Activated naive CD8-positive, alpha-beta T cell treated with anti-CD3 and anti-CD28 coated beads for 36 hours (primary cell): ENCODE results near the gene CDKL5. TPM values are rescaled to one million over a fixed set of nuclear protein-coding genes. Genes with fewer than 3 reads are reported as not detected.

ENCODE experiments used
- DNase-seq: peaks from one replicate; pipeline ENCODE4 v3.0.0; 2021
- H3K27ac Mint-ChIP-seq: one replicate; pipeline ENCODE4 v1.8.0; 2022; ENCODE audit warnings: mild to moderate bottlenecking, moderate library complexity, mixed read lengths
- H3K27me3 Mint-ChIP-seq: one replicate; pipeline ENCODE4 v1.8.0; 2022; ENCODE audit warnings: mild to moderate bottlenecking, mixed read lengths
- H3K36me3 Mint-ChIP-seq: one replicate; pipeline ENCODE4 v1.8.0; 2021; ENCODE audit warnings: mild to moderate bottlenecking, mixed read lengths
- H3K4me1 Mint-ChIP-seq: one replicate; pipeline ENCODE4 v1.8.0; 2021; ENCODE audit warnings: mixed read lengths
- H3K4me3 Mint-ChIP-seq: one replicate; pipeline ENCODE4 v1.8.0; 2022; ENCODE audit warnings: mild to moderate bottlenecking, moderate library complexity, mixed read lengths
- H3K9me3 Mint-ChIP-seq: one replicate; pipeline ENCODE4 v1.8.0; 2022; ENCODE audit warnings: mixed read lengths
- total RNA-seq, 2 experiments: library from RNA; stranded (reverse); gene quantifications; one replicate each; pipeline ENCODE4 v1.2.3, GENCODE V29; 2021

CDKL5 gene
- total RNA-seq, 2 experiments from 2014 or later: 0.82 to 1.3 TPM

- no peak for DNase-seq
- no peaks in the 10 kb centered on the region for H3K36me3 Mint-ChIP-seq
- peaks cover 1% of the 10 kb centered on the region for H3K4me1 Mint-ChIP-seq
- H3K27ac Mint-ChIP-seq: no peak overlapping the region
- H3K9me3 Mint-ChIP-seq: no peaks in the 10 kb centered on the region
- no peaks in the 10 kb centered on the region for H3K27me3 Mint-ChIP-seq
- no peak overlapping the region for H3K4me3 Mint-ChIP-seq
These were observed 9.5 kb downstream of the CDKL5 start for GRCh38 chrX:18434896-18435295.

DNA sequence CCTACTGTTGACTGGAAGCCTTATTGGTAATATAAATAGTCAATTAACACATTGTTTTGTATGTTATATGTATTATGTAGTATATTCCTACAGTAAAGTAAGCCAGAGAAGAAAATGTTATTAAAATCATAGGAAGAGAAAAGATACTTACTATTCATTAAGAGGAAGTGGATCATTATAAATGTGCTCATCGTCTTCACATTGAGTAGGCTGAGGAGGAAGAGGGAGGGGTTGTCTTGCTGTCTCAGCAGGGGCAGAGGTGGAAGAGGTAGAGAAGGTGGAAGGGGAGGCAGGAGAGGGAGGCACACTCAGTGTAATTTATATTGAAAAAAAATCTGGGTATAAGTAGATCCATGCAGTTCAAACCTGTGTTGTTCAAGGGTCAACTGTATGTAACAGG, 10.6 kb downstream of the CDKL5 start:
- Mint-ChIP-seq H3K27ac (no peak overlapping the region), H3K36me3 (no peaks in the 10 kb centered on the region), H3K9me3 (no peaks in the 10 kb centered on the region), H3K4me1 (peaks cover 1% of the 10 kb centered on the region), H3K4me3 (no peak overlapping the region), H3K27me3 (no peaks in the 10 kb centered on the region)
- no peak for DNase-seq

- no peaks in the 10 kb centered on the region for H3K27me3 Mint-ChIP-seq
- H3K27ac Mint-ChIP-seq: no peak overlapping the region
- H3K4me3 Mint-ChIP-seq: no peak overlapping the region
- H3K4me1 Mint-ChIP-seq: peaks cover 6% of the 10 kb centered on the region
- no peaks in the 10 kb centered on the region for H3K9me3 Mint-ChIP-seq
- DNase-seq: no peak
- H3K36me3 Mint-ChIP-seq: no peaks in the 10 kb centered on the region
These were observed 15.4 kb downstream of the CDKL5 start for GRCh38 chrX:18440835-18441234.

DNA sequence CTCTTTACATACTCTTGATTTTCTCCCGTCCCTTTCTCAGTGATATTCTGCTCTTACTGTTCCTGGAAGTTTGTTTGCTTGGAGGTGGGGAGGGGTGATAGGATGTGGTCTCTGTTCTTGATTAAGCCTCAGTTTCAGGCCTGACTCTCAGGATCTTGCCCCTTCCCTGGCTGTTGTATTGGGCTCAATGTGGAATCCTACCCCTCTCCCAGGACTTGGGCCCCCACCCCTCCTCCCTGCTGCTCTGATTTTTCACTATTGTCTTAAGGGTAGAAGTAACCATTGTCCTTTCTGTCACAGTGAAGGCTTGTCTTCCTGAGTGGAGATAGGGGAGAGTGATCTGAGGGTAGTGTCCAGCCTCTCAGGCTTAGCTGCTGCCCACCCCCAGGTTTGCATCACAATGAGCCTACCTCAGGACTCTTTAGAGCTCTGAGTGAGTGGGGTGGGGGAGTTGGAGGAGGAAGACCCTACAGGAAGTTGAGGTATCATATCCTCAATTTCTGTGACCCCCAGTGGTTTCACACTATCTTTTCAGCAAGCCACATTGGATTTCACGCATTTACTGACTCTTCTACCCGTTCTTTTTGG, 16.5 kb downstream of the CDKL5 start:
- Mint-ChIP-seq H3K4me1 (peaks cover 5% of the 10 kb centered on the region), H3K9me3 (no peaks in the 10 kb centered on the region), H3K27ac (no peak overlapping the region), H3K36me3 (no peaks in the 10 kb centered on the region), H3K27me3 (no peaks in the 10 kb centered on the region), H3K4me3 (no peak overlapping the region)
- no peak for DNase-seq

DNA sequence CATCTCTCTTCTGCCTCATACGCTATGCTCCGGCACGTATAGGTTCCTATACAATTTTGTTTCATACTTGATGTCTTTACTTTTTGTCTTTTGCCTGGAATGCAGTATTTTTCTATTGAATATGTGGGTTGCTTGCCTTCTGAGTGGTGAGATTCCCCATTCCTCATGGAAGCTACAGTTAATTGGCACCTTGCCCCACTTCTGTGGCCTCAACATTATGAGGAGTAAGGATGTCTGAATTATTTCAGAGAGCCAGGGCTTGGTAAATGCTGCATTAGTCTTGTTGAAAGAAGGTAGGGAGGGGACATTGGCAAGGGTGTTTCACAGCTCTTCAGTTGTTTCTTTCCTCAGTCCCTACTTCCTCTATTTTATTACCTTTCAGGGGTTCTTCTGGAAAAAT, 23.0 kb downstream of the CDKL5 start:
- Mint-ChIP-seq H3K4me1 (no peaks in the 10 kb centered on the region), H3K4me3 (no peak overlapping the region), H3K27me3 (no peaks in the 10 kb centered on the region), H3K36me3 (no peaks in the 10 kb centered on the region), H3K9me3 (no peaks in the 10 kb centered on the region), H3K27ac (no peak overlapping the region)
- no peak for DNase-seq

GRCh38 chrX:18449236-18449635, 23.8 kb downstream of the CDKL5 start:
- no peaks in the 10 kb centered on the region for H3K27me3 Mint-ChIP-seq
- no peaks in the 10 kb centered on the region for H3K36me3 Mint-ChIP-seq
- no peaks in the 10 kb centered on the region for H3K9me3 Mint-ChIP-seq
- H3K4me3 Mint-ChIP-seq: no peak overlapping the region
- H3K27ac Mint-ChIP-seq: no peak overlapping the region
- H3K4me1 Mint-ChIP-seq: no peaks in the 10 kb centered on the region
- DNase-seq: no peak

DNA sequence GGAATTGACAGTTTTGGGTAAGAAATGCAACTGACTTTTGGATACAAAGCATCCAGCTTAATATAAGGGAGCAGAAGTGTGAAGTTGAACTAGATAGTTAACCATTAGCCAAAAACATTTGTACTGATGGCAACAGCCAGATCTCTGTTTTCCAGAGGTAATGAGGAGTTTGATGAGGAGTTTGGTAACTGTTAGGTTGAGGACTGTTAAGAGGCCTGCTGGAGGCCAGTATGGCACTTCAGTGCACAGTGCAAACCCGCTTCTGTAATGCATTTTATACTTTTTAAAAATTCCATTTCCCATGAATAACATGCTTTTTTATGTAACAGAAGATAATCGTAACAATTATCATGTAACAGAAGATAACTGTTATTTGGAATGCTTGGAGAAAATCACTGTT, 30.0 kb downstream of the CDKL5 start:
- H3K27ac Mint-ChIP-seq: no peak overlapping the region
- no peaks in the 10 kb centered on the region for H3K9me3 Mint-ChIP-seq
- no peaks in the 10 kb centered on the region for H3K36me3 Mint-ChIP-seq
- H3K27me3 Mint-ChIP-seq: no peaks in the 10 kb centered on the region
- H3K4me1 Mint-ChIP-seq: peaks cover 2% of the 10 kb centered on the region
- no peak overlapping the region for H3K4me3 Mint-ChIP-seq
- no peak for DNase-seq

- Mint-ChIP-seq H3K36me3 (no peaks in the 10 kb centered on the region), H3K27me3 (no peaks in the 10 kb centered on the region), H3K27ac (no peak overlapping the region), H3K4me1 (peaks cover 2% of the 10 kb centered on the region), H3K4me3 (no peak overlapping the region), H3K9me3 (no peaks in the 10 kb centered on the region)
- no peak for DNase-seq
These were observed 31.6 kb downstream of the CDKL5 start for GRCh38 chrX:18457000-18457399.

- peaks cover 2% of the 10 kb centered on the region for H3K4me1 Mint-ChIP-seq
- no peaks in the 10 kb centered on the region for H3K36me3 Mint-ChIP-seq
- no peak for DNase-seq
- no peak overlapping the region for H3K27ac Mint-ChIP-seq
- no peaks in the 10 kb centered on the region for H3K27me3 Mint-ChIP-seq
- H3K9me3 Mint-ChIP-seq: no peaks in the 10 kb centered on the region
- H3K4me3 Mint-ChIP-seq: no peak overlapping the region
These were observed 36.0 kb downstream of the CDKL5 start for GRCh38 chrX:18461431-18461830.

DNA sequence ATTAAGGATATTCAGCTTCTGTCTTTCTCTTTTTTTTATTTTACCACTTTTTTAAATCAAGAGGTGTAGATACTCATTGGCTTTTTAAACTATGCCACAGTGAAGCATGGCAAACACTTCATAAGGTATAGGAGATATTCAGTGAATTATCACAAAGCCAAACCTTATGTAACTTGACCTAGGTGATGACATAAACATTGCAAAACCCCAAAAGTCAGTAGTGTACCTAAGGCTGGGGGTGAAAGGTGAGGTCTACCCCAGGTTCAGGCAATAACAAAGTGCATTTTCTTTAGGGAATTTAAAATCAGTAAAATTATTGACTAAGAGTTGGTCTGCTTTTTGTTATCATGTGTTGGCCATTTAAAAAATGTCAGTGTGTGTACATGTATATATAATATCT, 39.1 kb downstream of the CDKL5 start:
- Mint-ChIP-seq H3K4me3 (no peak overlapping the region), H3K9me3 (no peaks in the 10 kb centered on the region), H3K4me1 (no peaks in the 10 kb centered on the region), H3K27me3 (no peaks in the 10 kb centered on the region), H3K27ac (no peak overlapping the region), H3K36me3 (no peaks in the 10 kb centered on the region)
- DNase-seq: no peak

DNA sequence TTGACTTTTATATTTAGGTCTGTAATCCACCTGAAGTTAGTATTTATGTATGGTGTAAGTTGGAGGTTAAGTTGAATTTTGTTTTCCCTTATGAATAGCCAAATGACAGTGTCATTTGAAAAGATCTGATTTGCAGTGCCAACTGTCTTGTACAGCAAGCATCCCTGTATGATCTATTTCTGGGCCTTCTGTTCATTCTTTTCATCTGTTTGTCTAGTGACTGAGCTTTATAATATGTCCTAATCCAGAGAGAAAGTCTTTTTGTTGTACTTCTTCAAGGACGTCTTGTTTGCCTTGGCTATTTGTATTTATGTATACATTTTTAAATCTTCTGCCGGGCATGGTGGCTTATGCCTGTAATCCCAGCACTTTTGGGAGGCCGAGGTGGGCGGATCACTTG, 39.6 kb downstream of the CDKL5 start:
- Mint-ChIP-seq H3K36me3 (no peaks in the 10 kb centered on the region), H3K27ac (no peak overlapping the region), H3K4me1 (no peaks in the 10 kb centered on the region), H3K27me3 (no peaks in the 10 kb centered on the region), H3K9me3 (no peaks in the 10 kb centered on the region), H3K4me3 (no peak overlapping the region)
- DNase-seq: no peak

- H3K4me3 Mint-ChIP-seq: no peak overlapping the region
- no peaks in the 10 kb centered on the region for H3K4me1 Mint-ChIP-seq
- no peaks in the 10 kb centered on the region for H3K36me3 Mint-ChIP-seq
- no peak overlapping the region for H3K27ac Mint-ChIP-seq
- no peak for DNase-seq
- no peaks in the 10 kb centered on the region for H3K9me3 Mint-ChIP-seq
- no peaks in the 10 kb centered on the region for H3K27me3 Mint-ChIP-seq
These were observed 43.2 kb downstream of the CDKL5 start for GRCh38 chrX:18468599-18468998.

DNA sequence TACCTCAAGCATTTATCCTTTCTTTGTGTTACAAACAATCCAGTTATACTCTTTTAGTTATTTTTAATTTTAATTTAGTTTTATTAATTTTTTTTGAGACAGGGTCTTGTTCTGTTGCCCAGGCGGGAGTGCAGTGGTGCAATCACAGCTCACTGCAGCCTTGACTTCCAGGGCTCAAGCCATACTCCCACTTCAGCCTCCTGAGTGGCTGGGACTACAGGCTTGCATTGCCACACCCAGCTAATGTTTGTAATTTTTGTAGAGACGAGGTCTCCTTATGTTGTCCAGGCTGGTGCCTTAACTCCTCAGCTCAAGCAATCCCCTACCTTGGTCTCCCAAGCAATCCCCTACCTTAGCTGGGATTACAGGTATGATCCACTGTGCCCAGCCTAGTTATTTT, 45.9 kb downstream of the CDKL5 start:
- no peak for DNase-seq
- Mint-ChIP-seq H3K27me3 (no peaks in the 10 kb centered on the region), H3K9me3 (no peaks in the 10 kb centered on the region), H3K4me1 (no peaks in the 10 kb centered on the region), H3K36me3 (peaks cover 2% of the 10 kb centered on the region), H3K27ac (no peak overlapping the region), H3K4me3 (no peak overlapping the region)

GRCh38 chrX:18490806-18491555, 65.6 kb downstream of the CDKL5 start:
- DNase-seq: no peak
- Mint-ChIP-seq H3K36me3 (no peaks in the 10 kb centered on the region), H3K27me3 (no peaks in the 10 kb centered on the region), H3K27ac (no peak overlapping the region), H3K4me1 (peaks cover 2% of the 10 kb centered on the region), H3K4me3 (no peak overlapping the region), H3K9me3 (no peaks in the 10 kb centered on the region)

- H3K4me1 Mint-ChIP-seq: peaks cover 2% of the 10 kb centered on the region
- no peaks in the 10 kb centered on the region for H3K9me3 Mint-ChIP-seq
- no peak for DNase-seq
- no peak overlapping the region for H3K4me3 Mint-ChIP-seq
- no peak overlapping the region for H3K27ac Mint-ChIP-seq
- H3K27me3 Mint-ChIP-seq: no peaks in the 10 kb centered on the region
- no peaks in the 10 kb centered on the region for H3K36me3 Mint-ChIP-seq
These were observed 66.4 kb downstream of the CDKL5 start for GRCh38 chrX:18491587-18492340.

- no peaks in the 10 kb centered on the region for H3K9me3 Mint-ChIP-seq
- peaks cover 10% of the 10 kb centered on the region for H3K4me1 Mint-ChIP-seq
- H3K27me3 Mint-ChIP-seq: no peaks in the 10 kb centered on the region
- DNase-seq: no peak
- no peak overlapping the region for H3K4me3 Mint-ChIP-seq
- H3K27ac Mint-ChIP-seq: no peak overlapping the region
- H3K36me3 Mint-ChIP-seq: no peaks in the 10 kb centered on the region
These were observed 109.5 kb downstream of the CDKL5 start for GRCh38 chrX:18534949-18535348.
